ENCODE measurements around the gene STPG4. TPM values are rescaled to one million over a fixed set of nuclear protein-coding genes. Genes with fewer than 3 reads are reported as not detected.

The STPG4 gene
- polyA plus RNA-seq, 1 of the 3 experiments (the other 2 are of a cell fraction) = 0.20 TPM

- no peaks in the 10 kb centered on the region for H3F3A ChIP-seq (replicated peaks; ENCODE audit: insufficient read depth)
- H3K36me3 ChIP-seq (replicated peaks in 1 of 2; ENCODE audit: control insufficient read depth in 1 of 2, insufficient read depth in 2 of 2, low read length in 1 of 2) = no peaks in the 10 kb centered on the region
- no peak overlapping the region for H3K4me2 ChIP-seq
- no peak overlapping the region for H2AFZ ChIP-seq (ENCODE audit: low read depth)
- no peaks in the 10 kb centered on the region for H3K9me2 ChIP-seq
- peaks cover 10 to 19% of the 10 kb centered on the region in 2 experiments for H3K4me1 ChIP-seq (ENCODE audit: control insufficient read depth in 1 of 2, insufficient read depth in 2 of 2, low read depth in 1 of 2, low read length in 1 of 2)
- no peaks in the 10 kb centered on the region for H3K27me3 ChIP-seq (ENCODE audit: insufficient read depth)
- CTCF ChIA-PET = interaction anchor here (1.0 kb wide), 1 partner anchor 54 kb away, joined by 4 read pairs; no protein-coding TSS in a partner anchor
- DNase-seq = no peak
- no peaks in the 10 kb centered on the region for H3K9me3 ChIP-seq
- POLR2A ChIA-PET = no interaction called here
- no peak overlapping the region for H3K9ac ChIP-seq
- TF ChIP-seq EZH2phosphoT487 (IDR thresholded peaks at IDR 0.05; ENCODE audit: borderline replicate concordance, low read depth) (no peak), FOXJ3 (CRISPR knock-in tag; IDR thresholded peaks at IDR 0.05) (no peak), CTCF (IDR thresholded peaks at IDR 0.05) (no peak), RAD21 (IDR thresholded peaks at IDR 0.05; ENCODE audit: low read length) (no peak)
- no peaks in the 10 kb centered on the region for H3K79me2 ChIP-seq (ENCODE audit: insufficient read depth)
- no peak overlapping the region for H3K27ac ChIP-seq (ENCODE audit: low read depth in 2 of 2, low read length in 1 of 2)
- H4K20me1 ChIP-seq (ENCODE audit: insufficient read depth) = no peaks in the 10 kb centered on the region
- no peak overlapping the region for H3K4me3 ChIP-seq (ENCODE audit: low read depth in 2 of 2, low read length in 1 of 2)
- 97% methylated on average over 4 of the region's 4 CpGs for WGBS (ENCODE audit: low lambda C conversion rate)
Observed at GRCh38 chr2:47098953-47099352, 56.2 kb downstream of the STPG4 start.

GRCh38 chr2:47097563-47097962 is 57.5 kb downstream of the STPG4 start:
- no peak overlapping the region for H3K4me3 ChIP-seq (ENCODE audit: low read depth in 2 of 2, low read length in 1 of 2)
- H3K4me1 ChIP-seq (ENCODE audit: control insufficient read depth in 1 of 2, insufficient read depth in 2 of 2, low read depth in 1 of 2, low read length in 1 of 2) = peaks cover 10 to 28% of the 10 kb centered on the region in 2 experiments
- TF ChIP-seq RFX5 (IDR thresholded peaks at IDR 0.05; ENCODE audit: low read length) (no peak), USF2 (IDR thresholded peaks at IDR 0.05; ENCODE audit: borderline replicate concordance, low read depth, low read length) (no peak), ELF1 (IDR thresholded peaks at IDR 0.05) (no peak), JUND (IDR thresholded peaks at IDR 0.05) (no peak), TCF12 (IDR thresholded peaks at IDR 0.05) (no peak), NFIC (IDR thresholded peaks at IDR 0.05; ENCODE audit: borderline replicate concordance) (no peak), GATA2 (CRISPR knock-in tag; IDR thresholded peaks at IDR 0.05) (no peak), FOSL2 (IDR thresholded peaks at IDR 0.05; ENCODE audit: borderline replicate concordance, low read depth) (no peak), YY1 (IDR thresholded peaks at IDR 0.05; ENCODE audit: low read depth) (no peak), CTCF (IDR thresholded peaks at IDR 0.05) (no peak), RXRA (IDR thresholded peaks at IDR 0.05; ENCODE audit: borderline replicate concordance, low read depth) (no peak), IRF3 (IDR thresholded peaks at IDR 0.05; ENCODE audit: low read depth, low read length) (no peak), POLR2AphosphoS5 (IDR thresholded peaks at IDR 0.05; ENCODE audit: low read depth, low read length) (no peak), EP300 (IDR thresholded peaks at IDR 0.05; ENCODE audit: borderline replicate concordance in 1 of 2, low read depth in 1 of 2, low read length in 1 of 2) (no peak), NRF1 (IDR thresholded peaks at IDR 0.05; ENCODE audit: low read depth, low read length) (no peak), CHD2 (IDR thresholded peaks at IDR 0.05; ENCODE audit: low read length, partially characterized antibody) (no peak)
- ChIA-PET POLR2A (no interaction called here), CTCF (interaction anchor here (1.1 kb wide), 1 partner anchor 225 kb away, joined by 3 read pairs; no protein-coding TSS in a partner anchor)
- H4K20me1 ChIP-seq (ENCODE audit: insufficient read depth) = no peaks in the 10 kb centered on the region
- no peaks in the 10 kb centered on the region for H3K9me2 ChIP-seq
- H3K9me3 ChIP-seq = no peaks in the 10 kb centered on the region
- H3K36me3 ChIP-seq (replicated peaks in 1 of 2; ENCODE audit: control insufficient read depth in 1 of 2, insufficient read depth in 2 of 2, low read length in 1 of 2) = no peaks in the 10 kb centered on the region
- H3K79me2 ChIP-seq (ENCODE audit: insufficient read depth) = no peaks in the 10 kb centered on the region
- no peak overlapping the region for H2AFZ ChIP-seq (ENCODE audit: low read depth)
- H3K27ac ChIP-seq (ENCODE audit: low read depth in 2 of 2, low read length in 1 of 2) = no peak overlapping the region
- H3K27me3 ChIP-seq (ENCODE audit: insufficient read depth) = no peaks in the 10 kb centered on the region
- WGBS (ENCODE audit: low lambda C conversion rate) = 93% methylated on average over 4 of the region's 4 CpGs
- H3K9ac ChIP-seq = no peak overlapping the region
- no peak overlapping the region for H3K4me2 ChIP-seq
- no peak for DNase-seq
- H3F3A ChIP-seq (replicated peaks; ENCODE audit: insufficient read depth) = no peaks in the 10 kb centered on the region

All from SK-N-SH (cell line).